ENCODE data around the gene COL23A1.

The COL23A1 gene

DNA sequence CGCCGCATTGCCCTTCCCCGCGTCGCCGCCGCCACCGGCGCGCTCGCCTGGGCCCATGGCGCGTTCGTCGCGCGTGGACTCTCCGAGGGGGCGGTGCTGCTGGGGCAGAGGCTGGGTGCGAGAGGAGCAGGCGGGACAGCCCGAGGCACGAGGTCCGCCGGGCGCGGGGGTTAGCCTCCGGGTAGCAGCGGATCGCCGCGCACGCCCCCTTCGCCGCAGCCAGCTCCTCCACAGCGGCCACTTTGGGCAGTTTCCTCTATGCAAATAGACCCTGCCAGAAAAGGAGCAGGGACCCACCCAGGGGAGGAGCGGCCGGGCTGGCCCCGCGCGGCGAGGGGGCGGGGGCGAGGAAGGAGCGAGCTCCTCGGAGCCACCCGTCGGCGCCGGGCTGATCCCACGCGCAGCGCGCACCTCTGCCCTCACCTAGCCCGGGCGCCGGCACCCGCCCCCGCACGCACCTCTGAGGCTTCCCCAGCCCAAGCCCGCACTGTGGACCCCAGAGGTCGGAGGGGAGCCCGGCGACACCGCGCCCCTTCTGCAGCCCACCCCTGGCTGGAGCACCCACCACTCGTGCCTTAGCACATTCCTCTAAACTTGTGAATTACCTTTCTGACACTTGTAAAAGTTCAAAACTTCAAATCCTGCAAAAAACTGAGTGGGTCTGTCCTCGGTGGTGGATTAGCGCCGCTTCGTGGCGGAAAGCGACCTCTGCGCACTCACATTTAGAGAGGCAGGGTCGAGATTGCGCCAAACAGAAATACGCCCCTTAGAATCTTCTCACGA lies at the start of gene COL23A1:
Gene COL23A1, minus strand, starts transcription at position 253 of the 783 bp plus-strand sequence.
- DNase-seq: peak; percentile 61

DNA sequence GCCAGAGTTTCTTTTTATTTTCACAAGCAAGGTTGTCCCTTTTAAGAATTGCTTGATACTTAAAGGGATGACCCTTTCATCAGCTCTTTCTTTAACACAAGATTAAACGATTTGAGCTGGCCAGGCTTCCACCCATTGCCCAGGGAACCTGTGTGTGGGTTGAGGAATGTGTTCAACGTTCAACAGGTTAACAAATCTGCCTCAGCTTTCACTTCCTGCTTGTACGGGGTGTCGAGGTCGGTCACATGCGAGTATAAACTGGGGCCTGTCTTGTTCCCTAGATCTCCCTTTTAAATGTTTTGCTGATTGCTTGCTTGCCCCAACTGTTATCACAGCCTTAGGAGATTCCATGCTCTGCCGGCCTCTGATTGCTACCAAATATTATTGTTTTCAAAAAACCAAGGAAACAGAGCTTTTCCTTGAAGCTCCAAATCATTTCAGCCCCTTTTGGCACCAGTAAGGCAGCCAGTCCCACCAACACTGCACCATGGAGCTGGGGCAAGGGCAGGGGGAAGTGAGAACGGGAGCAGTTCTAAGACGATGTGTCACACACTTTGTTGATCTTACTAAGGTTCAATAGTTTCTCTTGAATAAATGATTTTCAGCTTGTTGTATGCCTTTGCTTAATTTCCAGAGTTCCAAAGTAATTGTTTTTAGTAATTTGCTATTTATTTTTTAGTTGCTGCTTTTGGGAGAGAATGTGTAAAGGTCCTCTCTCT lies 47.3 kb upstream of the COL23A1 start:
- peak; percentile 71 for DNase-seq

DNA sequence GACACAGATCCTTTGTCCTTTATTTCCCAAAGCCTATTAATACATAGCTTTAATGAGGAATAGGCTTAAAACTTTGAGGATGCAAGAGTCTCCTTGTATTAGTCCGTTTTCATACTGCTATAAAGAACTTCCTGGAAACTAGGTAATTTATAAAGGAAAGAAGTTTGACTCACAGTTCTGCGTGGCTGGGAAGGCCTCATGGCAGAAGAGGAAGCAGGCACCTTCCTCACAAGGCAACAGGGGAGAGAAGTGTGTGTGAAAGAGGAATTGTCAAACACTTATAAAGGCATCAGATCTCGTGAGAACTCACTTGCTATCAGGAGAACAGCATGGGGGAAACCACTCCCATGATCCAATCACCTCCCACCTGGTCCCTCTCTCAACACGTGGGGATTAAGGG lies 42.1 kb upstream of the COL23A1 start:
- DNase-seq: peak; percentile 60

DNA sequence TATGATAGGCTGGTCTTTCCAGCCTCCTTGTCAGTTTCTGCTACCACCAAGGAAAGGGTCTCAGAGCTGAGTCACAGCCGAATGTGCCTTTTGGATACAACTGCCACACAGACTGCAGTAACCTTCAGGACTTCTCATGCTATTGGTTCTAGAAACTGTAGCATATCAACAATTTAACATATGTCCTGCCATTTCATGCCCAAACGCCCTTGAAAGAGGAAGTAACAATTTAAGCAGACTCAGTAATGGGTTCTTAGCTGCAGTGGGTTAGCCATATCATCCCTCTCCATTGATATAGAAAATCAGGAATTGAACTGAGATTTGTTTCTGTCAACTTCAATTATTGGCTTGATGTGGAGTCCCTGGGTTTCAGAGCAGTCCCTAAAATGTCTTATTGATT lies 40.8 kb upstream of the COL23A1 start:
- peak; percentile 41 for DNase-seq

DNA sequence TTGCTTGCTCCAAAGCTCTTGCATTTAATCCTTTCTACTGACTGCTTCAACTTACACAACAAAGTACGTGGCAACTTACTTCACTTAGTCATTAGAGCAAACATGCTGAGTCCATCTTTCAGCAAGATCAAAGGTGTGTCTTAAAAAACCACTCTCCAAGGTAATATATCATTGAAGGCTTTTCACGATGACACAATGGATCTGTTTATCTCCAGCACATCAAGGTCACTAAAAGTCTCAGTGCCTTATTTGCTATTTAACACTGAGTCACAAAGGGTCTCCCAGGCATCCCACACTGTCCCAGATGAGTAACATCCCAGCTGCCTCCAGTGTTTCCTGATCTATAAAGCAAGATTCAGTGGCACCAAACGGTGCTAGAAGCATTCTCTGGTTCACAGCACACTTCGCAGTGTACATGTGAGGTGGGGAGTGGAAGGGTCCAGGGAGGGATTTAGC lies 40.3 kb upstream of the COL23A1 start:
- DNase-seq: no peak

DNA sequence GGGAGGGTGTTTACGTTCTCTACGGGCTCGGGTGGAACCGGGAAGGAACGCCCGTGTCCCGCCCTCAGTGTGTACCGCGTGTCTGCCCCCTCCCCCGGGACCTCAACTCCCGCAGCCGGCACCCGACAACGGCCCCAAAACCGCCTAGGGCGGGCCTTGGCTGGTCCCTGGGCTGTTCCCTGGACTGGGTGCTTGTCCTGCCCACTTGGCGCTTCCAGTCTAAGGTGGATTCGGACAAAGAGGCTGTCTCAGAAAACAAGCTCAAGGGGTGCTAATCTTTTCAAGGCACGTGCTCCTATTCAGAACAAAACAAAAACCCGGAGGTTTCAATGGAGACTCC lies 37.0 kb upstream of the COL23A1 start:
- DNase-seq: no peak

DNA sequence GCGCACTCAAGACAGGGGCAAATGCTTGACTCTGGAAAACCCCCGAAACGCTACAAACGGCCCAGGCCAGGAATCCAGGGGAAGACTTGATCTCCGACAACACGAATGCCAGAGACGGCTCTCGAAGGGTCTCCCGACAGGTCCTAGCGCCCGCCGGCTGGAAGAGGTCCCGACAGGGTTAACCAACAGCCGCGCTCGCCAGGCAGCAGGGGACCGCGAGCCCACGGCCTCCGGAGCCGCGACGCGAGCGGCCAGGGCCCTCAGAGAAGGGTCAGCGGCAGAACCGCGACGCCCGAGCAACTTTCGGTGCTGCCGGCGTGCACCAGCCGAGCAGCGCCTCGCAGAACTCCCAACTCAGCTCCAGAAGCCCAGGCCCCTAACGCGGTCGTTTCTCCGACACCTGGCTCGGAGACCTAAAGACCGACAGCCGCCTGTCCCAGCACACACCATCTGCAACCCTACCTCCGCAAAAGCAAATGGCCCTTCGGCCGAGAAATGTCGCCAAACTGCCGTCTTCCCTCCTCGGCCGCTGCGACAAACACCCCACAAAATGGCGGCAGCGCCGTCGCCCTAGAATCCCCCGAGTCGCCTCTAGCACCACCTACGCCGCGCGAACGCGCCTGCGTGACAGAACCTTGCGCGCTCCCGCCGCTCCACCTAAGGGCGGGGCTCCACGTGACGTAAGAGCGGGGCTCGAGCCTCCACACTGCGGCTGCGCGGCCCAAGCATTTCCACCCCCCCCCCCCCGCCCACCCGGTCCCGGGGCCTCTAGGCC lies 36.5 kb upstream of the COL23A1 start, which contains the start of gene CLK4:
Gene CLK4, minus strand, starts transcription at position 567 of the 775 bp plus-strand sequence. CDS start 3,634 bp downstream, outside the sequence.
- DNase-seq: peak; percentile 91

DNA sequence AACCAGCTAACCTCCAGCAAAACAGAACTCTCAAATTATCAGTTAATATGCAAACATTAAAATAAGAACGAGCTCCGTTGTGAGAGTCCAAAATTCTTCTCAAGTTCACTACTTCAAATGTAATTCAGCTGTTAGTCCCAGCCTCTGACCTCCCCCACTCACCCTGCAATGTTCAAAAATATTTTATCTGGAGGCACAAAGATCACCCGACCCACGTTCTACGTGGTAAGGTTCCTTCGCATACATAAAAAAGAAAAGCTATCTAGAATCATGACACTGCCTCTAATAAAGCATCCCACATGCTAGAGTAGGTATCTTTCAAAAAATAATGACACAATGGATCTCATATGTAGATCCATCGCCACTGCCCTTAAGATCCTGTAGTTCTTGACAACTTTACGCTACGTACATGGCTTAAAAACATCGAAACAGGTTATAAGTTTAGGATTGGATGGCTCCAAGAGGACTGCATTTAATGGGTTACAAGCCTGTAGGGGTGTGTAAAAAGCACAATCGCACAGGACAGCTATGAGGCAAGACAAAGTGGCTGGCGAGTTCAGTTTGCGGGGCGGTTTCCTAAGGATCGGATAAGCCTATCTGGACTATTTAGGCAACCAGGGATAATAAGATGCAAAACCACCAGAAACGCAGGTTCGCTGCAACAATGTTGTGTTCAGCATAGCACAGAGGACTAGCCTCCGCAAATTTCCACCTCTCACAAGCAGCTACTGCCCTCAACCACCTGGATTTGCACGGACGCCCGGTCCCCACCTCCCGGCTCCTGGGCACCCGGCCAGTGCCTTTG lies 35.7 kb upstream of the COL23A1 start:
- DNase-seq: peak; percentile 26

DNA sequence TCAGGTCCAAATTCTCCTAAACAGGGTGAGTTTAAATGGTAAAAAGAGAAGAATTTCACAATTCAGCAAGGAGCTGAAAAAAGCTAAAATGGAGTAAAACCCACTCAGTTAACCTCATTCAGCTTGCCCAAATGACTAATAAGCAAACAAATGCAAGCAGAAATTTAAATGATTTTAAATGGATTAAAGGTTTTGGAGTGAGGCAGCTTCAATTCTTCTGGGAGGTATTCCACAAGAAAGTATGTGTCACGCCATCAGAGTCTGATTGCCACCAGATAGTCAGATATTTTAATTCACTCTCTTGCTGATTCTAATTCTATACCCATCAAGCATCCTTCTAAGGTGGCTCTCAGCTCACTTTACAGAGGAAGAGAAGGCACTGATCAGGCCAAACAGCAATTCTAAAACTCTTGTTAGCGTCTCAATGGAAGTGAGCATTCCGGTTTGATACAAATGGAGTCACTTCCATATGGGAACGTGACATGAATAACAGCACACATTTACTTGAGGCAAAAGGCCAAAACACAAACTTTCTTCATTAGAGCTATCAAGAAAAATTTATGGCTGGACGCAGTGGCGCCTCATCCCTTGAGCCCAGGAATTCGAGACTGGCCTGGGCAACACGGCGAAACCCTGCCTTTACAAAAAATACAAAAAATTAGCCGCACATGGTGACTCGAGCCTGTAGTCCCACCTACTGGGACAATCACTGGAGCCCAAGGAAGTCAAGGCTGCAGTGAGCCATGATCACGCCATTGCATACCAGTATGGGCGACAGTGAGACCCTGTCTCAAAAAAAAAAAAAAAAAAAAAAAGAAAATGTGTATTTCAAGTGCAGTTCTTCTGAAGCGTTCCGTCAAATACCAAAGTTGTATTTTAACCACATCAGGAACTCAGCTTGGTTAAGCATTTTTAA lies 34.7 kb upstream of the COL23A1 start:
- DNase-seq: no peak

DNA sequence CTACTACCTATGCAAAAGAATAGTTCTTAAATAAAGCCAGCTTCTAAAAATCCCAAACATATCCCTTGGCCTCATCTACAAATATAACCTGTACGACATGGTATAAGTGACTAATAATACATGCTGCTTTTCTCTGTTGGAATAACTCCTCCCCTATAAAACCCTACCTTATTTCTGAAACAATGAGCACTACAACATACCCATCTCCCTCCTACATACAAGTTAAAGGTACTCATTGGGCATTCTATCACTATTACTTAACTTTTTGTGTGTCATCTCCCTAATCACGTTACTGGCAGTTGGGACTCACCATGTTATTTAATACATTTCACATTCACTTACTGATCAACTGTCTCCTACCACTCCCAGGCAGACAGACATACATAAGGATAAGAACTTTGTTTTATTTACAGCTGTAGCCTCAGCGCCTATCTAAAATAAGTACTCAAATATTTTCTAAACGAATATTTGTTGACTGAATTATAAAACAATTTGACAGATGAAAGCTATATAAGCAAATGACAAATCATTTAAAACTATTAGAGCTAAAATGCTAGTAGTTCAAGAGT lies 32.6 kb upstream of the COL23A1 start:
- DNase-seq: no peak

DNA sequence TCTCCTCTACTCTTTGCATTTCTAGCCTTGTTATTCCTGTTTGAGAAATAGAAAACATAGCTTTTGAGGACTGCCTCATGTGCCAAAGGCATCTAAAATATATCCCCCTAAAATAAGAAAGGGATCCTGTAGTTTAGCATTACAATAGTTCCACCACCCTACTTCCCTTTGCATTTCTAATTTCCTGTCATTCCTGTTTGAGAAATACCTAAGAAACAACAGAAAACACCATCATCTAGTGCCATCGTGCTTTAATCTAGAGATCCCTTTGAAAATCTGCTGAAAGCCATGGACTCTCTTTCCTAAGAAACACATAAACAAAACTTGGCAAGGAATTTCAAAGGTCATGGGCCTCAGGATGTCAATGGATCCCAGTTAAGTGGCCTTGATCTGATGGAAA lies 29.2 kb upstream of the COL23A1 start:
- no peak for DNase-seq

DNA sequence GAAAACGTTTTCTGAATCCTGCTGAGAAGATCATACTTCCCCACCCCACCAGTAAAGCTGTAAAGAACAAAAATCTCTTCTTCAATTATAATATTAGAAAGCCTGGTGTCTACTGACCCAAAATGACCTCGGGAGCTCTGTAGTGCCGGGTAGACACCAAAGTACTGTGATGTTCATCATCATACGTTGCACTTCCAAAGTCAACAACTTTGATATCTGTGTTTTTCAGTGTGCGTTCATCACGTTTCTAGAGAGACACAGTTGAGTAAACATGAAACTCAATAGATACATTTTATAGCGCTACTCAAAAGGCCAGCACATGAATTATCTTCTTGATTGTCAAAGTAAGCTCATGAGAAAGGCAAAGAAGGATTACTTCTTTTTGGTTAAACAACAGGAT lies 22.1 kb upstream of the COL23A1 start:
- no peak for DNase-seq

DNA sequence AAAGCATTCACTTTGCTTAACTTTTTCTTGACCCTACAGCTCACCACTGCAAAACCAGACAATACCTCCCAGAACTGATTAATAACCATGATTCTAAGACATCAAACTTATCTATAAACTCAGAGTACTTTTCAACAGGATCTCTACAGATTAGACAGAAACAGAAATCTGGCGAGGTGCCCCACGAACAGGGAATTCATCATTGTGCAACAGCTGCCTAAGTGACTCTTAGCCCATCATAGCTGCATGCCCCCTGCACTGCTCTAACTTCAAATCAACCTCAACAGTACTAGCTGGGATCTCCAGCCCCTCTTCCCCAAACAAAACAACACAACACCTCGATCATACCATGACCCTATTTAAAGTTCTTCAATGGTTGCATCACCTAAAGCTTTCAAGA lies 16.1 kb upstream of the COL23A1 start:
- DNase-seq: peak; percentile 6

DNA sequence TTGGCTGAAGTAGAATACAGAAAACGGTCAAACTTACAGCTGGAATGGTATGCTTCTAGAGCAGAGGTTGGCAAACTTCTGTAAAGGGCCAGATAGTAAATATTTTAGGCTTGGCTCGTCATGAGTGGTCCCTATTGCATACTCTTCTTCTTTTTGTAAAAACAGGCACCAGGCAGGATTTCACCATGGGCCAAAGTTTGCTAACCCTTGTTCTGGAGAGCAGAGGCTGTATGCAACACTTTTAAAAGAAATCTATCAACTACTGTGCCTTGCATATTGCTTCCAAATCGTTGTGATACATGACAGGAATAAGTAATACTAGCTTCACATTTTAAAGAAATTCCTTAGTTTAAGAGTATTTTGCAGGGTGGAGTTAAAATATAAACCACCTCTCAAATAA lies 15.6 kb upstream of the COL23A1 start:
- DNase-seq: no peak

DNA sequence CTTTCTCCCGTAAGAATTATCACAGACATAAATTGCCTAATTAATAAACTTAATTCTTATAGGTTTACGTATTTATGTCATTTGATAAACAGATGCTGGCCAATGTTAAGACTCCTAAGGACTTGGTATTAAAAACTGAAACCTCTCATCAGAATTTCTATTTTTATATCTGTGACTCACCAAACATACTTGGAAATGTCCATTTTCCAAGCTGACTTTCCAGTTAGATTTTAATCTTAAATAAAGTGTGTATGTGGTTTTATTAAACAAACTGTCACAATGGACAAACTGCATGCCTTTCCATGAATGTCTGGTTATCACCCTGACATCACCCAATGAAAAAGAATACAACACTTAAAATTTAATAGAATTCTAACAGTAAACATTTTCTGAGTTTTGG lies 12.6 kb upstream of the COL23A1 start:
- no peak for DNase-seq

DNA sequence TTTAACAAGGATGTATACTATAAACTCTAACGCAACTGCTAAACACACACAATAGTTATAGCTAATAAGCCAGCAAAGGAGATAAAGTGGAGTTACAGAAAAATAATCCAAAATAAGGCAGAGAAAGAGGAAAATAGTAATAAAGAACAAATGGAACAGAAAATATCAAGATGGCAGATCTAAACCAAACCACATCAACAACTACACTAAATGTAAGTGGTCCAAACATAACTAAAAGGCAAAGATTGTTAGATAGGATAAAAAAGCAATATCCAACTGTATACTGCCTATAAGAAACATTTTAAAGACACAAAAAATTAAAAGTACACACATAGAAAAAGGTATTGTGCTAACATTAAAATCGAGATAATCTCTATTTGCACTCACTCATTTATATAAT lies 5.6 kb upstream of the COL23A1 start:
- DNase-seq: no peak

DNA sequence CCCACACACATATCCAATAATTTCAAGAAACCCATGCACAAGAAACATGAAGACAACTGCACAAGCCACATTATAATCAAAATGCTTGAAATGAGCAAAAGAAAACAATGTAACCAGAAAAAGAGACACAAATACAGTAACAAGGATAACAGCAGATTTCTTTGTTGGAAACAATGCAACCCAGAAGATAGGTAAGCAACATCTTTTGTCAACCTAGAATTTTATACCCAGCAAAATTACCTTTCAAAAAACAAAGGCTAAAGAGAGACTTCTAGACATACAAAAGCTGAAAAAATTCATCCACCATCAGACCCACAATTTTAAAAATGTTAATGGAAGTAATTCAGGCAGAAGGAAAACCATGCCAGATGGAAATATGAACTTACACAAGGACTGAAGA lies 5.0 kb upstream of the COL23A1 start:
- no peak for DNase-seq

DNA sequence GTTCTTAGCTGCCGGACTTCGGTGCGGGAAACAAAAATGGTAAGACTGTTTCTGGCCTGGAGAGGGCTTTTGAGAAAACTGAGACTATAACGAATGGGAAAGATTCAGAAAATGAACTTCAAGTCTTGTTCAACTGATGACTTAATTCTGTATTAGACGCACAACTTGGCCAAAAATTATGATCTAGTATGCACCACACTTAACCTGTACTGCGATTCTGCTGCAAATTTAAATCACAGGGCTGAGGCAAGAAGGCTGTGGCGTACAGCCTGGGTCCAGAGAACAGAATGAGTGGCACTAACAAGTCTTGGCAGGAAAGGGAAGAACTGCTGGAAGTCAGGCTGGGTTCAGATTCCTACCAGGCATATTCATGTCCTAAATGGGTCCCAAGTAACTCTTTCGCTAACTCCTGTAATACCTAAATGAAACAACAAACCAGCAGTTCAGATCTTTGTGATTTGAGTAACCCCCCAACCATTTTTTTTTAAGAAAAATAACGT lies 781 bp upstream of the COL23A1 start:
- DNase-seq: no peak

DNA sequence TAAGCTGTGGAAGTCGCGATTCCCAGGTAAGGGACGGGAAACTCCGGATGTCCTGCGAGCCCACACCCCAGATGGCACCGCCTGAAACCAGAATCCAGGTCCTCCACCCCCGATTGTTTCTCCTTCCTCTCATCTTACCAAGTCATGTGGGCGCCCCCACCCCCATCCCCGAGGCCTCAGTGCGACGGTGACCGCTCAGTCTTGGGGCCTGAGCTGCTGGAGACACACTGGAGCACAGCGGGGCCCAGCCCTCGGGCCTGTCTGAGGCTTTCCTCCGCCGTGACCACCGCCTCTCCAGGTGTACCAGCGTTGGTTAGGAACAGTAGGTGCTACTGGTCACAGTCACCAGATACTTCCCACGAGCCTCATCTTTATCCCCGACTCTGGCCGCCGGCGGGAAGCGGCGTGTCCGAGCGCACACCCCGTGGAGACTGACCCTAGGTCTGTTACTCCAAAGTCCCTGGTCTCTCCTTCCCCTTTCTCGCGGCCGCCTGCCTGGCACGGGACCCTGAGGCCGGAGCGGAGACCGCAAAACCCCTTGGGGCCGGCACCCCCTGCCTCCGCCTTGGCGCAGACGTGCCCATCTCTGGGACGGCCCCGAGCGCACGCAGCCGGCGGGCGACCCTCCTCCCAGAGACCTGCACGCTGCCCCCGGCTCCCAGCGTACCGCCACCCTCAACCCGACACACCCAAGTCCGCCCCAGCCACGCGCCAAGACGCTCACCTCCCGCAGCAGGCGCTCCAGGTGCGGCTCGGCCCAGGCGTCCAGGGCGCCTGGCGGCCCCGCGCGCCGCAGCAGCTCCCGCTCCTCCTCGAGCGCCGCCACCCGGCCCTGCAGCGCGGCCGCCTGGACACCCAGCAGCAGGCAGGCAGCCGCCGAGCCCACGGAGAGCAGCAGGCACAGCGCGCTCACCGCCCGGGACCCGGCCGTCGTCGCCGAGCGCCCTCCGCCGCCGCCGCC lies 733 bp downstream of the COL23A1 start:
- peak; percentile 31 for DNase-seq

DNA sequence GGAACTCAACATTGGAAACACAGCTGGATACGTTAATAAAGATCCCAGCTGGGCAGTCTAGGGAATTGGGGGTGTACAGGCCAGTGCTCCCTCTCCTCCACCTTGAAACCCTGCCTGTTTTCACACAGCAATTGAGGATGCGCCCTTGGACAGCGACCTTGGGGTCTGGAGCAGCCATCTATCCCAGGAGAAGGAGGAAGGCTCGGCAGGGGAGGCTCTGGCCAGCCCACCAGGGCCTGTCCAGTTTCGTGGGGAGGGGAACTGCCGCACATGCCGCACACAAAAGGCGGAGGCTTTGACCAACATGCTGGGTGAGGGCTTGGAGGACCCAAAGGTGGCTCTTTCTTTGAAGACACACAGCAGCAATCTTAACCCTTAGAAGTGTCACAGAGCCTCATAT lies 1.4 kb downstream of the COL23A1 start:
- no peak for DNase-seq
